Measurements from ENCODE around the gene NYNRIN.

The NYNRIN gene

DNA sequence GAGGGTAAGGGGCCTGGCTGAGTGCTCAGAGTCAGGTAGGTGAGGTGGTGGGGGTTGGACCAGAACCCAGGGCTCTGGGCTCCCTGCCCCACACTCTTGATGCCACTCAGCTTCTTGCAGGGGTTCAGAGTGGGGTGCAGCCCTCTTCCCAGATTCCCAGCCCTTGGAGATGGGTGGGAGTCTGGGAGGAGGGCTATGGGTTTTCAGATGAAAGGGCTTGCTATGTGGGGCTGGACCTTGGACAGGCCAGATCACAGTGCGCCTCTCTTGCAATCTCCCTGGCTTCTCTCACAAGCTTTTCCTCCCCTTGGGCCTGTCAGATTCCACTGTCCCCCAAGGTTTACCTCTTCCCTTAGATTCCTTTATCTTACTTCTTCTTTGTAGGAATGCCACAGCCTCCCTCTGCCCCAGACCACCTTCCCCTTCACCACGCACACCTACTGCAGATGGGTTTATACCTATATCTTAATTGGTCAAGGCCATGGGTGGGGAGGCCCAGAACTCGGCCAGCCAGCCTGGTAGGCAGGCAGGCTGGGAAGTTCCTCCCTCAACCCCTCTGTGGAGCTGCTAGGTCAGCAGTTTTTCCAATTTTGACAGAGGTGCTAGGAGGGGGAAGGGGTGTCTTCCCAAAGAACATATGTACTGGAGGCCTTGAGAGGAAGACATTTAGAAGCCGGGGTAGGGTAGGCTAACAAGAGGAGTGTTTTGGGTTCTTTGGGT is 1.4 kb downstream of the NYNRIN start:
- Histone ChIP-seq H3K9me3 (ENCODE audit: control insufficient read depth, low read length) (no peaks in the 10 kb centered on the region), H3K4me2 (ENCODE audit: low read length) (peak overlapping the region; percentile 90), H3K79me2 (peaks cover 2% of the 10 kb centered on the region), H3K27me3 (ENCODE audit: control insufficient read depth, insufficient read depth, low read length) (no peaks in the 10 kb centered on the region), H3K4me3 (ENCODE audit: low read depth, low read length) (peak overlapping the region; percentile 74), H3K27ac (peak overlapping the region; percentile 45), H3K4me1 (peaks cover 18% of the 10 kb centered on the region), H3K36me3 (ENCODE audit: control insufficient read depth, insufficient read depth, low read length) (no peaks in the 10 kb centered on the region), H3K9ac (no peak overlapping the region), H2AFZ (peak overlapping the region; percentile 93)
- no peak for TF ChIP-seq CTCF (IDR thresholded peaks at IDR 0.05)

GRCh38 chr14:24401810-24402702 is 3.3 kb downstream of the NYNRIN start:
- Histone ChIP-seq H3K4me2 (ENCODE audit: low read length) (no peak overlapping the region), H3K27ac (no peak overlapping the region), H3K4me1 (peaks cover 18% of the 10 kb centered on the region), H3K79me2 (peaks cover 2% of the 10 kb centered on the region), H2AFZ (no peak overlapping the region), H3K9me3 (ENCODE audit: control insufficient read depth, low read length) (no peaks in the 10 kb centered on the region), H3K4me3 (ENCODE audit: low read depth, low read length) (no peak overlapping the region), H3K27me3 (ENCODE audit: control insufficient read depth, insufficient read depth, low read length) (no peaks in the 10 kb centered on the region), H3K9ac (no peak overlapping the region), H3K36me3 (ENCODE audit: control insufficient read depth, insufficient read depth, low read length) (no peaks in the 10 kb centered on the region)
- no peak for TF ChIP-seq CTCF (IDR thresholded peaks at IDR 0.05)

DNA sequence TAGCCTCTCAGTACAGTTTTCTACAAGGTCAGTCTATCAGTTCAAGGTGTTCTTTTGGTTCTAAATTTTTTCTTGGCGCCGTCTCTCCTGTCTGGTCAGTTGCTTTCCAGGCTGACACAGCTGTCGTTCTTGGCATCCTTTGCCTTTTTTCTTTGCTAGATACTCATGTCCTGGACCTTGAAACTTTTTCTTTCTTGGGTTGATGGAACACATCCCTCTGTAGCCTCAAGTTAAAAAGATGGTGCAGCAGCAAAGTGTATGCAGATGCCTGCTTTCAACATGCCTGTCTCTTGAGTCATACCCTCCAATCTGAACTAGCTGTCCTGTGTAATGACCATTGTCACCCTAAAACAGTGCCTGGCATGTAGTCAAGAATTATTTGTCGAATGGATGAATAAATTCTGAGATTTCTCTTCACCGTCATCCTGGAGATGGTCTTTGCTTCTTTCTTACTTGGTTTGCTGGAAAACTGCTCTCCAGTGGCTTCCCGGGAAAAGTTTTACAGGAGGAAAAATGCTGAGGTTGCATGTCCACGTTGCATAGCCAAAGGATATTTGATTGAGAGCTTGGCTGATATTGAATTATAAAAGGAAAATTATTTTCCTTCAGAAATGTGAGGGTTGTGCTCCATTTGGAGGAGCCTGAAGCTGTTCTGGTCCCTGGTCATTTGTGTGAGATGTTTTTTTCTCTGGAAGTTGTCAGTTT is 4.6 kb downstream of the NYNRIN start:
- no peak overlapping the region for H3K4me2 ChIP-seq (ENCODE audit: low read length)
- H2AFZ ChIP-seq = no peak overlapping the region
- no peaks in the 10 kb centered on the region for H3K36me3 ChIP-seq (ENCODE audit: control insufficient read depth, insufficient read depth, low read length)
- no peaks in the 10 kb centered on the region for H3K9me3 ChIP-seq (ENCODE audit: control insufficient read depth, low read length)
- no peaks in the 10 kb centered on the region for H3K27me3 ChIP-seq (ENCODE audit: control insufficient read depth, insufficient read depth, low read length)
- H3K79me2 ChIP-seq = peaks cover 2% of the 10 kb centered on the region
- no peak overlapping the region for H3K27ac ChIP-seq
- H3K4me3 ChIP-seq (ENCODE audit: low read depth, low read length) = no peak overlapping the region
- H3K4me1 ChIP-seq = peaks cover 18% of the 10 kb centered on the region
- H3K9ac ChIP-seq = no peak overlapping the region
- no peak for TF ChIP-seq CTCF (IDR thresholded peaks at IDR 0.05)

- TF ChIP-seq CTCF (IDR thresholded peaks at IDR 0.05) = no peak
- Histone ChIP-seq H3K4me1 (peaks cover 12% of the 10 kb centered on the region), H3K9ac (no peak overlapping the region), H3K4me3 (ENCODE audit: low read depth, low read length) (no peak overlapping the region), H3K9me3 (ENCODE audit: control insufficient read depth, low read length) (no peaks in the 10 kb centered on the region), H3K36me3 (ENCODE audit: control insufficient read depth, insufficient read depth, low read length) (no peaks in the 10 kb centered on the region), H2AFZ (no peak overlapping the region), H3K4me2 (ENCODE audit: low read length) (no peak overlapping the region), H3K27me3 (ENCODE audit: control insufficient read depth, insufficient read depth, low read length) (no peaks in the 10 kb centered on the region), H3K27ac (no peak overlapping the region), H3K79me2 (peaks cover 2% of the 10 kb centered on the region)
These were observed 6.0 kb downstream of the NYNRIN start for GRCh38 chr14:24404814-24405213.

Measured in parathyroid adenoma (tissue), 2 donors.